UCSD-AML1 (cell line): ENCODE results near the gene RAB3IL1.
"Not testable (repeated sequence)": the region's sequence is repeated elsewhere in the genome, so short reads cannot be mapped to it uniquely, and the experiment has no call there.

Experiments used
- DNase-seq: peaks from one replicate; lab custom pipeline; 2025; ENCODE audit not compliant: unreplicated experiment; lab: John Stamatoyannopoulos, UW

The RAB3IL1 gene

GRCh38 chr11:61953632-61954031, 36.3 kb upstream of the RAB3IL1 start:
- not testable (repeated sequence) for DNase-seq

- DNase-seq, result no peak
Observed at GRCh38 chr11:61952882-61953281, 35.5 kb upstream of the RAB3IL1 start.

GRCh38 chr11:61951484-61952135, 34.2 kb upstream of the RAB3IL1 start:
- no peak for DNase-seq

- no peak for DNase-seq
Observed at GRCh38 chr11:61950035-61950547, 32.7 kb upstream of the RAB3IL1 start, which contains the start of gene BEST1. TSS of gene BEST1 (plus strand) at chr11:61950351. CDS start at chr11:61951807, 1,456 bp downstream.

GRCh38 chr11:61949169-61950034, 32.0 kb upstream of the RAB3IL1 start:
- DNase-seq, result peak; percentile 60

GRCh38 chr11:61948505-61948904, 31.1 kb upstream of the RAB3IL1 start:
- no peak for DNase-seq

GRCh38 chr11:61947486-61948210, 30.3 kb upstream of the RAB3IL1 start:
- peak; percentile 75 for DNase-seq

GRCh38 chr11:61946894-61947293, 29.5 kb upstream of the RAB3IL1 start:
- no peak for DNase-seq

GRCh38 chr11:61945191-61945590, 27.8 kb upstream of the RAB3IL1 start:
- DNase-seq, result no peak

- no peak for DNase-seq
Observed at GRCh38 chr11:61940466-61940865, 23.1 kb upstream of the RAB3IL1 start.

- DNase-seq, result no peak
Observed at GRCh38 chr11:61935861-61936260, 18.5 kb upstream of the RAB3IL1 start.

- no peak for DNase-seq
Observed at GRCh38 chr11:61930933-61931332, 13.6 kb upstream of the RAB3IL1 start.

- DNase-seq, result no peak
Observed at GRCh38 chr11:61928606-61929005, 11.2 kb upstream of the RAB3IL1 start.

GRCh38 chr11:61927501-61927900, 10.1 kb upstream of the RAB3IL1 start:
- no peak for DNase-seq

GRCh38 chr11:61926235-61926634, 8.9 kb upstream of the RAB3IL1 start:
- no peak for DNase-seq

GRCh38 chr11:61925736-61926135, 8.4 kb upstream of the RAB3IL1 start:
- DNase-seq, result no peak

GRCh38 chr11:61924064-61924455, 6.7 kb upstream of the RAB3IL1 start:
- no peak for DNase-seq

GRCh38 chr11:61923166-61924063, 6.0 kb upstream of the RAB3IL1 start:
- peak; percentile 75 for DNase-seq

- DNase-seq, result peak; percentile 84
Observed at GRCh38 chr11:61922539-61922938, 5.2 kb upstream of the RAB3IL1 start.

GRCh38 chr11:61921446-61921845, 4.1 kb upstream of the RAB3IL1 start:
- DNase-seq, result no peak
